Breast epithelium (tissue), 3 donors: Measurements from ENCODE around the gene WASHC1.
"Not testable (repeated sequence)": the region's sequence is repeated elsewhere in the genome, so short reads cannot be mapped to it uniquely, and the experiment has no call there.

Experiments
- CTCF ChIP-seq, 3 donors: fragments of 450-650 bp; IDR thresholded peaks; one replicate each; pipeline ENCODE4 v1.5.1; 2016 to 2017; ENCODE audit warnings: antibody characterized with exemption in 3 of 3, mild to moderate bottlenecking in 3 of 3, moderate library complexity in 3 of 3
- POLR2A ChIP-seq: fragments of 450-650 bp; IDR thresholded peaks from one replicate; pipeline ENCODE4 v1.6.1; 2016; ENCODE audit warnings: antibody characterized with exemption, mild to moderate bottlenecking, moderate library complexity

DNA sequence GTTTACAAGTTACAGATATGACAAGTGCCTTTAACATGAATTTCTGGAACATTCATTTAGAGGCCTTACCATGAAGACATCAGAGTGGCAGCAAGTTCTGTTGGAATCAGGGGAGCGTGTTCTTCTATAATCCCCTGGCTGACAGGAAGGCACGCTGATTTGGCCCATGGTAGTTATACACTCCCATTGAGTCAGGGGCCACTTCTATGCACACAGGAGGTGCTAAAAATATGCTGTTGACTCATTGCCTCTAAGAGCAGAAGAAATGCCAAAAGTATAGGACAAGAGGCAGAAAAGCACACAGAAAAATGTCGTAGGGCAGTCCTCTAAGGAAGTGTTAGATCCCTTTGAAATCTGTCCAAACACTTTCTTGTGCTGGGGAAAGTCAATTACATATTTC is 49.1 kb upstream of the WASHC1 start:
- not testable (repeated sequence) for TF ChIP-seq CTCF (IDR thresholded peaks at IDR 0.05); POLR2A
